Glomerular endothelial cell (primary cell): ENCODE measurements around the gene ASF1B. TPM values are rescaled to one million over a fixed set of nuclear protein-coding genes. Genes with fewer than 3 reads are reported as not detected.
"Not testable (repeated sequence)": the region's sequence is repeated elsewhere in the genome, so short reads cannot be mapped to it uniquely, and the experiment has no call there.

Source experiments
- DNase-seq: peaks from one replicate; pipeline ENCODE4 v3.0.0-alpha.2; 2011; ENCODE audit warnings: low read depth, low spot score; ENCODE audit errors: extremely low read depth
- total RNA-seq: library from RNA; depleted of rRNA; stranded (reverse); fragments of >200 nt; gene quantifications from 2 replicates; pipeline ENCODE4 v1.2.3, GENCODE V29; 2015

The ASF1B gene
- total RNA-seq, 1 donor from 2014 or later = 17.7 TPM

- DNase-seq = no peak
Observed at GRCh38 chr19:14160017-14160703, 23.8 kb upstream of the ASF1B start.

GRCh38 chr19:14159059-14159458 is 22.7 kb upstream of the ASF1B start:
- no peak for DNase-seq

GRCh38 chr19:14158276-14159023 is 22.1 kb upstream of the ASF1B start:
- DNase-seq = no peak

- no peak for DNase-seq
Observed at GRCh38 chr19:14156971-14157717, 20.8 kb upstream of the ASF1B start.

- no peak for DNase-seq
Observed at GRCh38 chr19:14156122-14156521, 19.7 kb upstream of the ASF1B start.

- no peak for DNase-seq
Observed at GRCh38 chr19:14155371-14155770, 19.0 kb upstream of the ASF1B start.

- no peak for DNase-seq
Observed at GRCh38 chr19:14152713-14153112, 16.3 kb upstream of the ASF1B start.

- DNase-seq = no peak
Observed at GRCh38 chr19:14150770-14151661, 14.6 kb upstream of the ASF1B start.

GRCh38 chr19:14150041-14150769 is 13.8 kb upstream of the ASF1B start:
- DNase-seq = no peak

- DNase-seq = no peak
Observed at GRCh38 chr19:14149509-14149994, 13.2 kb upstream of the ASF1B start.

- DNase-seq = no peak
Observed at GRCh38 chr19:14148751-14149410, 12.5 kb upstream of the ASF1B start.

GRCh38 chr19:14147797-14148605 is 11.6 kb upstream of the ASF1B start:
- no peak for DNase-seq

GRCh38 chr19:14146789-14147216 is 10.4 kb upstream of the ASF1B start:
- DNase-seq = no peak

GRCh38 chr19:14146169-14146568 is 9.8 kb upstream of the ASF1B start:
- DNase-seq = not testable (repeated sequence)

- DNase-seq = no peak
Observed at GRCh38 chr19:14145381-14145780, 9.0 kb upstream of the ASF1B start.

- no peak for DNase-seq
Observed at GRCh38 chr19:14142262-14143190, 6.1 kb upstream of the ASF1B start.

- DNase-seq = no peak
Observed at GRCh38 chr19:14141041-14141440, 4.7 kb upstream of the ASF1B start.
